Measurements from ENCODE around the gene CHFR. TPM values are rescaled to one million over a fixed set of nuclear protein-coding genes. Genes with fewer than 3 reads are reported as not detected.

Gene CHFR
- total and polyA plus RNA-seq, 2 experiments from 2014 or later = 23.0 to 42.7 TPM

DNA sequence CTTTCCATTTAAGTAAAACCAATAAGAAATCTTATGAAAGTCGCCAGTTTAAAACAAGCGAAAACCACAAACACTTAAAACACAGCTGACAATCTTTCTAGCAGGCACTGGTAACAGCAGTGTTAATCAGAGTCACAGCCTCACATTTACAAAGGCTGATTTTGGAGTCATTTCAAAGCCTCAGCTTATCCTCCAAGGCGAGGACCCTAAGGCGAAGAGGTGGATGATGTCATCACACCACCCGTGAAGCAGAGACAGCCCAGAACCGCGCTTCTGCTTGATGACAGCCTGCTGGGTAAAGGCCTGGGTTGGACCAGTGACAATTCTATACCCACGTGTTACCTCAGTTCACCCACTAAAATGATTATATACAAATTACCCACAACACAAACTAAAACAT is 68.8 kb downstream of the CHFR start (continued):
- TF ChIP-seq POLR2AphosphoS5 (IDR thresholded peaks at IDR 0.05; ENCODE audit: low read depth) = no peak
- no peak for TF ChIP-seq NANOG (IDR thresholded peaks at IDR 0.05; ENCODE audit: borderline replicate concordance)
- TF ChIP-seq STAT1 (IDR thresholded peaks at IDR 0.05; ENCODE audit: unreplicated experiment) = no peak
- TF ChIP-seq, protein P1, sequence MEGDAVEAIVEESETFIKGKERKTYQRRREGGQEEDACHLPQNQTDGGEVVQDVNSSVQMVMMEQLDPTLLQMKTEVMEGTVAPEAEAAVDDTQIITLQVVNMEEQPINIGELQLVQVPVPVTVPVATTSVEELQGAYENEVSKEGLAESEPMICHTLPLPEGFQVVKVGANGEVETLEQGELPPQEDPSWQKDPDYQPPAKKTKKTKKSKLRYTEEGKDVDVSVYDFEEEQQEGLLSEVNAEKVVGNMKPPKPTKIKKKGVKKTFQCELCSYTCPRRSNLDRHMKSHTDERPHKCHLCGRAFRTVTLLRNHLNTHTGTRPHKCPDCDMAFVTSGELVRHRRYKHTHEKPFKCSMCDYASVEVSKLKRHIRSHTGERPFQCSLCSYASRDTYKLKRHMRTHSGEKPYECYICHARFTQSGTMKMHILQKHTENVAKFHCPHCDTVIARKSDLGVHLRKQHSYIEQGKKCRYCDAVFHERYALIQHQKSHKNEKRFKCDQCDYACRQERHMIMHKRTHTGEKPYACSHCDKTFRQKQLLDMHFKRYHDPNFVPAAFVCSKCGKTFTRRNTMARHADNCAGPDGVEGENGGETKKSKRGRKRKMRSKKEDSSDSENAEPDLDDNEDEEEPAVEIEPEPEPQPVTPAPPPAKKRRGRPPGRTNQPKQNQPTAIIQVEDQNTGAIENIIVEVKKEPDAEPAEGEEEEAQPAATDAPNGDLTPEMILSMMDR (conservative IDR thresholded peaks at IDR 0.05; ENCODE audit: low read depth in 2 of 2) = no peak
- TF ChIP-seq JUNB (IDR thresholded peaks at IDR 0.05; ENCODE audit: unreplicated experiment) = no peak
- no peak for TF ChIP-seq CREB1 (CRISPR knock-in tag; IDR thresholded peaks at IDR 0.05; ENCODE audit: low read depth)
- TF ChIP-seq EZH2phosphoT487 (IDR thresholded peaks at IDR 0.05; ENCODE audit: unreplicated experiment) = no peak
- TF ChIP-seq, protein P2, sequence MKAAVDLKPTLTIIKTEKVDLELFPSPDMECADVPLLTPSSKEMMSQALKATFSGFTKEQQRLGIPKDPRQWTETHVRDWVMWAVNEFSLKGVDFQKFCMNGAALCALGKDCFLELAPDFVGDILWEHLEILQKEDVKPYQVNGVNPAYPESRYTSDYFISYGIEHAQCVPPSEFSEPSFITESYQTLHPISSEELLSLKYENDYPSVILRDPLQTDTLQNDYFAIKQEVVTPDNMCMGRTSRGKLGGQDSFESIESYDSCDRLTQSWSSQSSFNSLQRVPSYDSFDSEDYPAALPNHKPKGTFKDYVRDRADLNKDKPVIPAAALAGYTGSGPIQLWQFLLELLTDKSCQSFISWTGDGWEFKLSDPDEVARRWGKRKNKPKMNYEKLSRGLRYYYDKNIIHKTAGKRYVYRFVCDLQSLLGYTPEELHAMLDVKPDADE (IDR thresholded peaks at IDR 0.05) = no peak
- TF ChIP-seq EZH2 (IDR thresholded peaks at IDR 0.05; ENCODE audit: low read depth, unreplicated experiment) = no peak
- no peak for TF ChIP-seq ZNF331 (CRISPR knock-in tag; IDR thresholded peaks at IDR 0.05; ENCODE audit: low read depth)
- TF ChIP-seq ZNF114 (CRISPR knock-in tag; IDR thresholded peaks at IDR 0.05) = no peak

DNA sequence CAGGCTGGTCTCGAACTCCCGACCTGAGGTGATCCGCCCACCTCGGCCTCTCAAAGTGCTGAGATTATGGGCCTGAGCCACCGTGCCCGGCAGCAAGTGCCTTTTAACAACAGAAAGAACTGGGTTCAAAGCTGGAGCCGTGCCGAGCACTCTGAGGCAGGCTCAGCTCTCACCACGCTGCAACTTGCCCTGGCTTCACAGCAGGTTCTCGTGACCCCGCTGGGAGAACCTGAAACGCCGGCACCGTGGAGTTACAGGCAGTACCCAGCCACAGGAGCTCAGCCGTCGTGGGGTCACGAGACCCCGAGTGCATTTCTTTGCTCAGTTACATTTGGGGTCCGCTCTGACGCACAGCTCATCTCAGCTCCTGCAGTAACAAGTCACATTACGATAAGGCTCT is 73.2 kb downstream of the CHFR start:
- Histone ChIP-seq H3K27ac (ENCODE audit: low read depth) (no peak overlapping the region), H3K4me1 (ENCODE audit: insufficient read depth) (no peaks in the 10 kb centered on the region), H3K36me3 (ENCODE audit: insufficient read depth) (peaks cover 25% of the 10 kb centered on the region), H3K79me2 (replicated peaks; ENCODE audit: insufficient read depth) (no peaks in the 10 kb centered on the region), H3K9me2 (ENCODE audit: insufficient read depth) (no peaks in the 10 kb centered on the region), H3K4me3 (no peak overlapping the region), H3K27me3 (ENCODE audit: insufficient read depth) (no peaks in the 10 kb centered on the region), H2AFZ (no peak overlapping the region), H4K20me1 (replicated peaks; ENCODE audit: insufficient read depth) (no peaks in the 10 kb centered on the region; the same call in 1 of the 2 replicates), H3K4me2 (no peak overlapping the region), H3F3A (replicated peaks; ENCODE audit: low read depth) (no peaks in the 10 kb centered on the region; the same call in 1 of the 2 replicates)
- no peaks in the 10 kb centered on the region for H3K4me1 Mint-ChIP-seq
- no peak overlapping the region for H3K4me3 Mint-ChIP-seq
- no peak for DNase-seq (ENCODE audit: low spot score)
- H3K36me3 Mint-ChIP-seq (ENCODE audit: low read depth) = peaks cover 70% of the 10 kb centered on the region
- peaks cover 16% of the 10 kb centered on the region for H3K9me3 Mint-ChIP-seq
- peaks cover 1% of the 10 kb centered on the region for H3K27me3 Mint-ChIP-seq (ENCODE audit: insufficient read depth, low read depth, poor library complexity)
- no peak overlapping the region for H3K27ac Mint-ChIP-seq
- ATAC-seq = no peak
- TF ChIP-seq STAT1 (IDR thresholded peaks at IDR 0.05; ENCODE audit: unreplicated experiment) (no peak), CREB1 (CRISPR knock-in tag; IDR thresholded peaks at IDR 0.05; ENCODE audit: low read depth) (no peak), ZNF331 (CRISPR knock-in tag; IDR thresholded peaks at IDR 0.05; ENCODE audit: low read depth) (no peak), EZH2phosphoT487 (IDR thresholded peaks at IDR 0.05; ENCODE audit: unreplicated experiment) (no peak)
- TF ChIP-seq, protein P3, sequence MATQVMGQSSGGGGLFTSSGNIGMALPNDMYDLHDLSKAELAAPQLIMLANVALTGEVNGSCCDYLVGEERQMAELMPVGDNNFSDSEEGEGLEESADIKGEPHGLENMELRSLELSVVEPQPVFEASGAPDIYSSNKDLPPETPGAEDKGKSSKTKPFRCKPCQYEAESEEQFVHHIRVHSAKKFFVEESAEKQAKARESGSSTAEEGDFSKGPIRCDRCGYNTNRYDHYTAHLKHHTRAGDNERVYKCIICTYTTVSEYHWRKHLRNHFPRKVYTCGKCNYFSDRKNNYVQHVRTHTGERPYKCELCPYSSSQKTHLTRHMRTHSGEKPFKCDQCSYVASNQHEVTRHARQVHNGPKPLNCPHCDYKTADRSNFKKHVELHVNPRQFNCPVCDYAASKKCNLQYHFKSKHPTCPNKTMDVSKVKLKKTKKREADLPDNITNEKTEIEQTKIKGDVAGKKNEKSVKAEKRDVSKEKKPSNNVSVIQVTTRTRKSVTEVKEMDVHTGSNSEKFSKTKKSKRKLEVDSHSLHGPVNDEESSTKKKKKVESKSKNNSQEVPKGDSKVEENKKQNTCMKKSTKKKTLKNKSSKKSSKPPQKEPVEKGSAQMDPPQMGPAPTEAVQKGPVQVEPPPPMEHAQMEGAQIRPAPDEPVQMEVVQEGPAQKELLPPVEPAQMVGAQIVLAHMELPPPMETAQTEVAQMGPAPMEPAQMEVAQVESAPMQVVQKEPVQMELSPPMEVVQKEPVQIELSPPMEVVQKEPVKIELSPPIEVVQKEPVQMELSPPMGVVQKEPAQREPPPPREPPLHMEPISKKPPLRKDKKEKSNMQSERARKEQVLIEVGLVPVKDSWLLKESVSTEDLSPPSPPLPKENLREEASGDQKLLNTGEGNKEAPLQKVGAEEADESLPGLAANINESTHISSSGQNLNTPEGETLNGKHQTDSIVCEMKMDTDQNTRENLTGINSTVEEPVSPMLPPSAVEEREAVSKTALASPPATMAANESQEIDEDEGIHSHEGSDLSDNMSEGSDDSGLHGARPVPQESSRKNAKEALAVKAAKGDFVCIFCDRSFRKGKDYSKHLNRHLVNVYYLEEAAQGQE (IDR thresholded peaks at IDR 0.05; ENCODE audit: unreplicated experiment) = no peak
- TF ChIP-seq, protein P1 (conservative IDR thresholded peaks at IDR 0.05; ENCODE audit: low read depth in 2 of 2) = no peak

All from GM23338 (cell line).